WTC11 (cell line): ENCODE data around the gene GALR3. TPM values are rescaled to one million over a fixed set of nuclear protein-coding genes. Genes with fewer than 3 reads are reported as not detected.

Experiments
- ATAC-seq: fragments of 200-7000 bp; cut with Tn5 transposase; 2 replicates; pipeline ENCODE4 v1.10.0; 2021; ENCODE audit warnings: mild to moderate bottlenecking, moderate library complexity
- CTCF ChIA-PET: fragments of 300-600 bp; sonication (Branson Sonifier 250); formaldehyde crosslinking; loops from one replicate; lab custom pipeline; 2021; ENCODE audit warnings: antibody characterized with exemption; lab: Charles Lee
- POLR2A ChIA-PET: fragments of 350-600 bp; sonication (Branson Sonifier 250); formaldehyde crosslinking; loops from one replicate; lab custom pipeline; 2021; ENCODE audit warnings: antibody characterized with exemption; lab: Charles Lee
- DNase-seq: peaks from one replicate; pipeline ENCODE4 v3.0.0; 2021; ENCODE audit warnings: low spot score
- H3K27ac Mint-ChIP-seq: 2 replicates; pipeline ENCODE4 v1.8.0; 2021; ENCODE audit warnings: mixed read lengths
- H3K27me3 Mint-ChIP-seq: 2 replicates; pipeline ENCODE4 v1.8.0; 2021; ENCODE audit warnings: low read depth, mild to moderate bottlenecking, moderate library complexity, mixed read lengths
- H3K36me3 Mint-ChIP-seq: 2 replicates; pipeline ENCODE4 v1.8.0; 2021; ENCODE audit warnings: mixed read lengths
- H3K4me1 Mint-ChIP-seq: 2 replicates; pipeline ENCODE4 v1.8.0; 2022; ENCODE audit warnings: mixed read lengths
- H3K4me3 Mint-ChIP-seq: 2 replicates; pipeline ENCODE4 v1.8.0; 2021; ENCODE audit warnings: mild to moderate bottlenecking, moderate library complexity, mixed read lengths
- H3K9me3 Mint-ChIP-seq: 2 replicates; pipeline ENCODE4 v1.8.0; 2021; ENCODE audit warnings: mixed read lengths
- CREM ChIP-seq: sonication (generic); formaldehyde crosslinking; IDR thresholded peaks from 2 replicates; pipeline ENCODE4 v1.8.1; 2022; ENCODE audit warnings: mild to moderate bottlenecking, missing genetic modification reagents, moderate library complexity
- ESRRA ChIP-seq: sonication (generic); formaldehyde crosslinking; IDR thresholded peaks from 2 replicates; pipeline ENCODE4 v1.8.1; 2022; ENCODE audit warnings: mild to moderate bottlenecking, missing genetic modification reagents, borderline replicate concordance
- ETV6 ChIP-seq: sonication (generic); formaldehyde crosslinking; IDR thresholded peaks from 2 replicates; pipeline ENCODE4 v1.8.1; 2022; ENCODE audit warnings: mild to moderate bottlenecking, missing genetic modification reagents
- FOXP1 ChIP-seq: sonication (generic); formaldehyde crosslinking; IDR thresholded peaks from 2 replicates; pipeline ENCODE4 v1.8.0; 2022; ENCODE audit warnings: missing genetic modification reagents, mild to moderate bottlenecking, moderate library complexity, borderline replicate concordance
- HMGA2 ChIP-seq: fragments of 250-450 bp; sonication (Bioruptor Pico); IDR thresholded peaks from 2 replicates; pipeline ENCODE4 v1.4.0; 2021; ENCODE audit warnings: mild to moderate bottlenecking, moderate library complexity
- HMGXB4 ChIP-seq: sonication (generic); formaldehyde crosslinking; IDR thresholded peaks from 2 replicates; pipeline ENCODE4 v1.8.1; 2023; ENCODE audit warnings: mild to moderate bottlenecking, moderate library complexity, missing genetic modification reagents
- NFATC4 ChIP-seq: fragments of 250-450 bp; sonication (Bioruptor Pico); IDR thresholded peaks from 2 replicates; pipeline ENCODE4 v1.9.0; 2021; ENCODE audit warnings: mild to moderate bottlenecking
- NFYB ChIP-seq: sonication (generic); formaldehyde crosslinking; conservative IDR thresholded peaks from 2 replicates; pipeline ENCODE4 v1.8.0; 2022; ENCODE audit warnings: low read depth, missing genetic modification reagents
- NR1H2 ChIP-seq: sonication (generic); formaldehyde crosslinking; IDR thresholded peaks from 2 replicates; pipeline ENCODE4 v1.9.0; 2021; ENCODE audit warnings: mild to moderate bottlenecking, moderate library complexity, missing genetic modification reagents
- TP53 ChIP-seq: sonication (generic); formaldehyde crosslinking; IDR thresholded peaks from 2 replicates; pipeline ENCODE4 v1.8.1; 2023; ENCODE audit warnings: mild to moderate bottlenecking, missing genetic modification reagents
- ZBTB21 ChIP-seq: sonication (generic); formaldehyde crosslinking; IDR thresholded peaks from 2 replicates; pipeline ENCODE4 v1.8.1; 2023; ENCODE audit warnings: mild to moderate bottlenecking, missing genetic modification reagents, borderline replicate concordance
- ZNF138 ChIP-seq: sonication (generic); formaldehyde crosslinking; conservative IDR thresholded peaks from 2 replicates; pipeline ENCODE4 v1.8.1; 2022; ENCODE audit warnings: mild to moderate bottlenecking, moderate library complexity, missing genetic modification reagents
- total RNA-seq: library from RNA; stranded (reverse); gene quantifications from 3 replicates; pipeline ENCODE4 v1.2.3, GENCODE V29; 2021
- TF ChIP-seq, protein P1 (sequence below): sonication (generic); formaldehyde crosslinking; IDR thresholded peaks from 2 replicates; pipeline ENCODE4 v1.8.1; 2022; ENCODE audit warnings: mild to moderate bottlenecking, moderate library complexity, missing genetic modification reagents
- TF ChIP-seq, protein P2 (sequence below): sonication (generic); formaldehyde crosslinking; IDR thresholded peaks from 2 replicates; pipeline ENCODE4 v1.8.0; 2022; ENCODE audit warnings: mild to moderate bottlenecking, missing genetic modification reagents
- TF ChIP-seq, protein P3 (sequence below): fragments of 250-450 bp; sonication (Bioruptor Pico); IDR thresholded peaks from 2 replicates; pipeline ENCODE4 v1.9.0; 2021; ENCODE audit warnings: mild to moderate bottlenecking

Gene GALR3
- total RNA-seq, 1 experiment from 2014 or later, result 0.79 TPM

- TF ChIP-seq HMGXB4 (CRISPR knock-in tag) (0 out of 2 replicates have a peak, but pooled peaks have one; percentile 42), ESRRA (no peak), CREM (CRISPR knock-in tag) (peak; percentile 79; the same call in 1 of the 2 replicates), NFATC4 (CRISPR knock-in tag) (no peak), NR1H2 (CRISPR knock-in tag) (no peak), ZNF138 (peak; percentile 12; the same call in 1 of the 2 replicates), ETV6 (CRISPR knock-in tag) (peak; percentile 87)
- TF ChIP-seq, protein P1, sequence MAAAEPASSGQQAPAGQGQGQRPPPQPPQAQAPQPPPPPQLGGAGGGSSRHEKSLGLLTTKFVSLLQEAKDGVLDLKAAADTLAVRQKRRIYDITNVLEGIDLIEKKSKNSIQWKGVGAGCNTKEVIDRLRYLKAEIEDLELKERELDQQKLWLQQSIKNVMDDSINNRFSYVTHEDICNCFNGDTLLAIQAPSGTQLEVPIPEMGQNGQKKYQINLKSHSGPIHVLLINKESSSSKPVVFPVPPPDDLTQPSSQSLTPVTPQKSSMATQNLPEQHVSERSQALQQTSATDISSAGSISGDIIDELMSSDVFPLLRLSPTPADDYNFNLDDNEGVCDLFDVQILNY (CRISPR knock-in tag), result peak; percentile 90
- TF ChIP-seq, protein P2, sequence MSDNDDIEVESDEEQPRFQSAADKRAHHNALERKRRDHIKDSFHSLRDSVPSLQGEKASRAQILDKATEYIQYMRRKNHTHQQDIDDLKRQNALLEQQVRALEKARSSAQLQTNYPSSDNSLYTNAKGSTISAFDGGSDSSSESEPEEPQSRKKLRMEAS (CRISPR knock-in tag), result peak; percentile 91
These were observed 15.5 kb upstream of the GALR3 start, which contains the start of gene GCAT (continued) for GRCh38 chr22:37807410-37808293.

DNA sequence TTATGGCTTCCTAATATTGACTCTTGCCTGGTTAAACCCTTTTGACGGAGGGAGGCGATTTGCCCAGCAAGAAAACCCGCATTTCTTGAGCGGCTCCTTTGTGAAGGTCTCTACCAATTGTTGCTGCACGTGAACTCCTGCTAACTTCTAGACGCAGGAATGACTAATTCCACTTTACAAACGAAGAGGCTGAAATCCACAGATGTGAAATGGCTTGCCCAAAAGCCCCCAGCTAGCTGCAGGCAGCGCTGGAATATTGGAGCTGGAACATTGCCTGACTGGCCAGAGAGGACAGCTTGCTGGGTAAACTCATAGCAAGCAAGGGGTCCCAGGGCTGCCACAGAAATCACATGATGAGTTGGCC lies 14.9 kb upstream of the GALR3 start:
- H3K4me3 Mint-ChIP-seq, result peak overlapping the region; percentile 84
- no peaks in the 10 kb centered on the region for H3K36me3 Mint-ChIP-seq
- DNase-seq (no peak), ATAC-seq (no peak)
- peaks cover 35% of the 10 kb centered on the region for H3K4me1 Mint-ChIP-seq
- H3K9me3 Mint-ChIP-seq, result no peaks in the 10 kb centered on the region
- ChIA-PET POLR2A (interaction anchor here (0.6 to 3.3 kb wide), 7 partner anchors 10 to 1372 kb away, joined by 3 to 42 read pairs (median 4); partner anchors contain the start of gene ANKRD54), CTCF (interaction anchor here (0.6 to 4.0 kb wide), 19 partner anchors 10 to 374 kb away, joined by 3 to 79 read pairs (median 4); partner anchors contain the start of genes ANKRD54 and GALR3)
- no peak overlapping the region for H3K27ac Mint-ChIP-seq
- H3K27me3 Mint-ChIP-seq, result peaks cover 53% of the 10 kb centered on the region
- TF ChIP-seq HMGA2 (CRISPR knock-in tag) (no peak), NFYB (CRISPR knock-in tag) (no peak), ZNF138 (0 out of 2 replicates have a peak, but pooled peaks have one; percentile 0)
- TF ChIP-seq, all 79 proteins: peak for 1

- H3K27me3 Mint-ChIP-seq, result peaks cover 40% of the 10 kb centered on the region
- TF ChIP-seq TP53 (CRISPR knock-in tag) (no peak), NFATC4 (CRISPR knock-in tag) (no peak), FOXP1 (CRISPR knock-in tag) (no peak), ZBTB21 (CRISPR knock-in tag) (no peak)
- TF ChIP-seq, protein P3, sequence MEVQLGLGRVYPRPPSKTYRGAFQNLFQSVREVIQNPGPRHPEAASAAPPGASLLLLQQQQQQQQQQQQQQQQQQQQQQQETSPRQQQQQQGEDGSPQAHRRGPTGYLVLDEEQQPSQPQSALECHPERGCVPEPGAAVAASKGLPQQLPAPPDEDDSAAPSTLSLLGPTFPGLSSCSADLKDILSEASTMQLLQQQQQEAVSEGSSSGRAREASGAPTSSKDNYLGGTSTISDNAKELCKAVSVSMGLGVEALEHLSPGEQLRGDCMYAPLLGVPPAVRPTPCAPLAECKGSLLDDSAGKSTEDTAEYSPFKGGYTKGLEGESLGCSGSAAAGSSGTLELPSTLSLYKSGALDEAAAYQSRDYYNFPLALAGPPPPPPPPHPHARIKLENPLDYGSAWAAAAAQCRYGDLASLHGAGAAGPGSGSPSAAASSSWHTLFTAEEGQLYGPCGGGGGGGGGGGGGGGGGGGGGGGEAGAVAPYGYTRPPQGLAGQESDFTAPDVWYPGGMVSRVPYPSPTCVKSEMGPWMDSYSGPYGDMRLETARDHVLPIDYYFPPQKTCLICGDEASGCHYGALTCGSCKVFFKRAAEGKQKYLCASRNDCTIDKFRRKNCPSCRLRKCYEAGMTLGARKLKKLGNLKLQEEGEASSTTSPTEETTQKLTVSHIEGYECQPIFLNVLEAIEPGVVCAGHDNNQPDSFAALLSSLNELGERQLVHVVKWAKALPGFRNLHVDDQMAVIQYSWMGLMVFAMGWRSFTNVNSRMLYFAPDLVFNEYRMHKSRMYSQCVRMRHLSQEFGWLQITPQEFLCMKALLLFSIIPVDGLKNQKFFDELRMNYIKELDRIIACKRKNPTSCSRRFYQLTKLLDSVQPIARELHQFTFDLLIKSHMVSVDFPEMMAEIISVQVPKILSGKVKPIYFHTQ, result no peak
- H3K4me1 Mint-ChIP-seq, result peaks cover 27% of the 10 kb centered on the region
- no peak overlapping the region for H3K27ac Mint-ChIP-seq
- DNase-seq (no peak), ATAC-seq (no peak)
- ChIA-PET POLR2A (interaction anchor here (0.7 kb wide), 2 partner anchors 126 to 146 kb away, joined by 3 read pairs; no protein-coding TSS in a partner anchor), CTCF (interaction anchor here (1.1 to 4.0 kb wide), 3 partner anchors 8 to 54 kb away, joined by 3 to 79 read pairs (median 25); no protein-coding TSS in a partner anchor)
- peaks cover 5% of the 10 kb centered on the region for H3K36me3 Mint-ChIP-seq
- H3K9me3 Mint-ChIP-seq, result no peaks in the 10 kb centered on the region
- H3K4me3 Mint-ChIP-seq, result no peak overlapping the region
These were observed 13.4 kb upstream of the GALR3 start for GRCh38 chr22:37809672-37810333.
